ENCODE measurements around the gene SLC12A5. TPM values are rescaled to one million over a fixed set of nuclear protein-coding genes. Genes with fewer than 3 reads are reported as not detected.

SLC12A5 gene
- total RNA-seq, 4 donors from 2014 or later: not detected

DNA sequence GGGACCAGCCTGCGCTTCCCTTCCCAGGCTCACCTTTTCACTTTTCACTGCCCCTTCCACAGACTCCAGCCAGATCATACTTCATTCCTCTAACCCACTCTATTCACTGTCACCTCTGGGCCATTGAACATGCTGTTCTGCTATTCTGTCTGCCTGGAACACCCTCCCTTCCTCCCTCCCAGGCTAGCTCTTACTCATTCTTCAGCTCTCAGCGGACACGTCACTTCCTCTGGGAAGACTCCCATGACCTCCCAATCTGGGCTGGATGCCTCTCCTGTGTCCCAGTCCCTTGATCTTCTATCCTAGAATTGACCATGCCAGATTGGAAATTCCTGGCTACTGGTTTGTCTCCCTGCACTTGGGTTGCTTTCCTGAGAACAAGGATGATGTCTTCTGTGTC, 5.0 kb downstream of the SLC12A5 start:
- no peak overlapping the region for H3K27ac ChIP-seq
- no peaks in the 10 kb centered on the region for H3K36me3 ChIP-seq
- H3K4me3 ChIP-seq: no peak overlapping the region
- peaks cover 50 to 60% (median 55%) of the 10 kb centered on the region in 3 donors for H3K27me3 ChIP-seq
- intact Hi-C loops (cut with DNase I; ENCODE audit: low total_unique reads) (no loop called here), in situ Hi-C loops (cut with MboI; ENCODE audit: low sequenced_read_pairs in 4 of 4) (no loop called here)
- H3K9me3 ChIP-seq: no peaks in the 10 kb centered on the region
- no peaks in the 10 kb centered on the region for H3K4me1 ChIP-seq
- TF ChIP-seq, protein P1, sequence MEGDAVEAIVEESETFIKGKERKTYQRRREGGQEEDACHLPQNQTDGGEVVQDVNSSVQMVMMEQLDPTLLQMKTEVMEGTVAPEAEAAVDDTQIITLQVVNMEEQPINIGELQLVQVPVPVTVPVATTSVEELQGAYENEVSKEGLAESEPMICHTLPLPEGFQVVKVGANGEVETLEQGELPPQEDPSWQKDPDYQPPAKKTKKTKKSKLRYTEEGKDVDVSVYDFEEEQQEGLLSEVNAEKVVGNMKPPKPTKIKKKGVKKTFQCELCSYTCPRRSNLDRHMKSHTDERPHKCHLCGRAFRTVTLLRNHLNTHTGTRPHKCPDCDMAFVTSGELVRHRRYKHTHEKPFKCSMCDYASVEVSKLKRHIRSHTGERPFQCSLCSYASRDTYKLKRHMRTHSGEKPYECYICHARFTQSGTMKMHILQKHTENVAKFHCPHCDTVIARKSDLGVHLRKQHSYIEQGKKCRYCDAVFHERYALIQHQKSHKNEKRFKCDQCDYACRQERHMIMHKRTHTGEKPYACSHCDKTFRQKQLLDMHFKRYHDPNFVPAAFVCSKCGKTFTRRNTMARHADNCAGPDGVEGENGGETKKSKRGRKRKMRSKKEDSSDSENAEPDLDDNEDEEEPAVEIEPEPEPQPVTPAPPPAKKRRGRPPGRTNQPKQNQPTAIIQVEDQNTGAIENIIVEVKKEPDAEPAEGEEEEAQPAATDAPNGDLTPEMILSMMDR (IDR thresholded peaks at IDR 0.05 in 4 of 5, conservative IDR thresholded peaks at IDR 0.05 in 1 of 5): no peak
- no peak for TF ChIP-seq POLR2A (IDR thresholded peaks at IDR 0.05)
- no peak for DNase-seq
- no peak for ATAC-seq

DNA sequence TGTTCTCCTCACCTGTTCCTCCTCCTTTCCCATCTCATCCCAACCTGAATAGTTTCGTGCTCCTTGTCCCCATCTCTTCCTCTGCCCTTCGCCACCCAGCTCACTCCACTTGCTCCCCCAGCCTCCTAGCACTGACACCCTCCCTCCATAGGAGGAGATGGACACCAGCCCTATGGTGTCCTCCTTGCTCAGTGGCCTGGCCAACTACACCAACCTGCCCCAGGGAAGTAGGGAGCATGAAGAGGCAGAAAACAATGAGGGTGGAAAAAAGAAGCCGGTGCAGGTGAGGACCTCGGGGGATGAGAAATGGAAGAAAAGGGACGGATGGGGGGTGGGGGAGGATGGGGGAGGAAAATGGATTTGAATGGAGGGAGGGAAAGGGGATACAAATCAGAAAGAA, 6.2 kb downstream of the SLC12A5 start:
- DNase-seq: no peak
- Histone ChIP-seq H3K4me1 (no peaks in the 10 kb centered on the region), H3K27ac (no peak overlapping the region), H3K4me3 (no peak overlapping the region), H3K27me3 (peaks cover 39 to 48% (median 48%) of the 10 kb centered on the region in 3 donors), H3K9me3 (no peaks in the 10 kb centered on the region), H3K36me3 (no peaks in the 10 kb centered on the region)
- ATAC-seq: no peak
- in situ Hi-C loops (cut with MboI; ENCODE audit: low sequenced_read_pairs in 4 of 4) (no loop called here), intact Hi-C loops (cut with DNase I; ENCODE audit: low total_unique reads) (no loop called here)
- TF ChIP-seq, protein P1 (IDR thresholded peaks at IDR 0.05 in 4 of 5, conservative IDR thresholded peaks at IDR 0.05 in 1 of 5): no peak
- no peak for TF ChIP-seq POLR2A (IDR thresholded peaks at IDR 0.05)

DNA sequence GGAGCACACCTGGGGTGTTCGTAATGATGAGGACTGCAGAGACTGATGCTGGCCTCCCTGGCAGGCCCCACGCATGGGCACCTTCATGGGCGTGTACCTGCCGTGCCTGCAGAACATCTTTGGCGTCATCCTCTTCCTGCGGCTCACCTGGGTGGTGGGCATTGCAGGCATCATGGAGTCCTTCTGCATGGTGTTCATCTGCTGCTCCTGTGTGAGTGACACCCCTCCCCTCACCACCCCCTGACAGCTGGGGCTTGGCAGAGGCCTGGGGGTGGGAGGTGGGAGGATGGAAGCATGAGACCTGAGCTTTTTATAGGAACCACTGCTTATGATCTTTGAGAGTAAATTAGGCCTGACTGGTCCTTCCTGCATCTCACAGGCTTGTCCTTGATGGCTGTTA, 6.7 kb downstream of the SLC12A5 start:
- TF ChIP-seq POLR2A (IDR thresholded peaks at IDR 0.05): no peak
- TF ChIP-seq, protein P1 (IDR thresholded peaks at IDR 0.05 in 4 of 5, conservative IDR thresholded peaks at IDR 0.05 in 1 of 5): no peak

DNA sequence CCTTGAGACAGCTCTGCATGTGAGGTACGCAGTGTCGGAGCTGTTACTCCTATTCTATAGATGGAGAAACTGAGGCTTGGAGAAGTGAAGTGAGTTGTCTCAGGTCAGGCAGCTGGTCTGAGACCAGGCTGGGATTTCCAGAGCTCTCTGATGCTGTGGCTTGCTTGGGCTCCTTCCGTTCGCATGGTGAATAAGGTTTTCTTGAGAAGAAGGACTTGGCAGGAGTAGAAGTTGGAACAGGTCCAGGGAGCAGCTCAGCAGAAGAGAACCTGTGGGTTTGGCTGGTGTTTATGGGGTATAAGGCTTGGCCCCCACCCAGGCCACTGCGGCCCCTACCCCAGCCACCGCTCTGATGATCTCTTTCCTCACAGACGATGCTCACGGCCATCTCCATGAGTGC, 7.4 kb downstream of the SLC12A5 start:
- no peak for ATAC-seq

More for the DNA sequence above, 6.7 kb downstream of the SLC12A5 start:
- ATAC-seq (no peak), DNase-seq (no peak)
- Histone ChIP-seq H3K9me3 (no peaks in the 10 kb centered on the region), H3K4me3 (no peak overlapping the region), H3K27me3 (peaks cover 35 to 44% (median 43%) of the 10 kb centered on the region in 3 donors), H3K36me3 (no peaks in the 10 kb centered on the region), H3K27ac (no peak overlapping the region), H3K4me1 (no peaks in the 10 kb centered on the region)
- intact Hi-C loops (cut with DNase I; ENCODE audit: low total_unique reads): no loop called here
- in situ Hi-C loops (cut with MboI; ENCODE audit: low sequenced_read_pairs in 4 of 4): no loop called here

More for the DNA sequence above, 7.4 kb downstream of the SLC12A5 start:
- Histone ChIP-seq H3K27me3 (peaks cover 28 to 41% (median 37%) of the 10 kb centered on the region in 3 donors), H3K9me3 (no peaks in the 10 kb centered on the region), H3K4me3 (no peak overlapping the region), H3K27ac (no peak overlapping the region), H3K4me1 (no peaks in the 10 kb centered on the region), H3K36me3 (no peaks in the 10 kb centered on the region)
- no peak for TF ChIP-seq POLR2A (IDR thresholded peaks at IDR 0.05)
- TF ChIP-seq, protein P1 (IDR thresholded peaks at IDR 0.05 in 4 of 5, conservative IDR thresholded peaks at IDR 0.05 in 1 of 5): no peak
- no peak for DNase-seq
- in situ Hi-C loops (cut with MboI; ENCODE audit: low sequenced_read_pairs in 4 of 4): no loop called here
- intact Hi-C loops (cut with DNase I; ENCODE audit: low total_unique reads): no loop called here

Data from gastrocnemius medialis (tissue), 4 donors.